NCI-H748 (cell line): ENCODE results near the gene ARFRP1.
A peak's percentile ranks its signal among the peaks of the same experiment; 100 is the strongest.
"Not testable (repeated sequence)": the region's sequence is repeated elsewhere in the genome, so short reads cannot be mapped to it uniquely, and the experiment has no call there.

Source experiments
- DNase-seq: peaks from one replicate; lab custom pipeline; 2025; ENCODE audit not compliant: unreplicated experiment; lab: John Stamatoyannopoulos, UW

ARFRP1 gene

DNA sequence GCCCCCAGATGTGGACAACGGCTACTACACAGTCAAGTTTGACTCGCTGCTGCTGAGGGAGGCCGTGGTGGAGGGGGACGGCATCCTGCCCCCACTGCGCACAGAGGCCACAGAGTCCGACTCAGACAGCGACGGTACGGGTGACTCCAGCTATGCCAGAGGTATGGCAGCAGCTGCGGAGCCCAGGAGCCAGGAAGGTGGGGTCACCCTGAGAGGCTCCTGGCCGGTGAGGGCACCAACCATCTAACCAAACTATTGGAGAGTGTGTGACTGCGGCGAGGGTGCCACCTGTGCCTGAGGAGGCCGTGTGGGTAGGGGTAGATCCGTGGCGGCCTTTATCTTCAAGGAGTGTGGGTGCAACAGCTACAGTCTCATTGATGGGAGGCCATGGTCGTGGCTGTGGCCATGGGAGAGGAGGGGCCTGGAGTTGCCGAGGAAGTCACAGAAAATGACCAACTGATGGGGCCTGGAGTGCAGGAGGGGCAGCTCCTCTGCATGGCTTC is 25.9 kb upstream of the ARFRP1 start:
- DNase-seq: no peak

DNA sequence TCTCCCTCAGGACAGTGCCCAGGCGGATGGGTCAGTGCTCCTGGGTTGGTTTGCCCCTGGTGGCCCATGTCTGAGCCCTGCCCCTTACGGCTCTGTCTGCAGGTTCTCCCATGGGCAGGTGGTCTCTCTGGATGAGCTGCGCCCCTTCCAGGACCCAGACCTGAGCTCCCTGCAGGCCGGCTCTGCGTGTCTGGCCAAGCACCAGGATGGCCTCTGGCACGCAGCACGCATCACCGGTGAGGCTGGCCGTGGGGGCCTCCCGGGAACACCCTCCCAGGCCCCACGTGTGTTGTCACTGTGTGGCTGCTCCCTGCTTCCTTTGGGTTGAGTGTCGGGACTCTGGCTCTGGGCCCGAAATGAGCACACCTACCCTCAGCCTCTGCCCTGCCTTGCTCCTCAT is 25.3 kb upstream of the ARFRP1 start:
- no peak for DNase-seq

- DNase-seq: no peak
Measured at GRCh38 chr20:63732118-63733095, 24.6 kb upstream of the ARFRP1 start.

DNA sequence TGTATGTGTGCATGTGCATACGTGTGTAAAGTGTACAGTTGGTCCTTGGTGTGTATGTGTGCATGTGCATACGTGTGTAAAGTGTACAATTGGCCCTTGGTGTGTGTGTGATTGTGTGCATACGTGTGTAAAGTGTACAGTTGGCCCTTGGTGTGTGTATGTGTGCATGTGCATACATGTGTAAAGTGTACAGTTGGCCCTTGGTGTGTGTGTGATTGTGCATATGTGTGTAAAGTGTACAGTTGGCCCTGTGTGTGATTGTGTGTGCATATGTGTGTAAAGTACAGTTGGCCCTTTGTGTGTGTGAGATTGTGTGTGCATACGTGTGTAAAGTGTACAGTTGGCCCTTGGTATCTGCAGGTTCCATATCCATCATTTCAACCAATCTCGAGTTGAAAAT is 23.6 kb upstream of the ARFRP1 start:
- no peak for DNase-seq

DNA sequence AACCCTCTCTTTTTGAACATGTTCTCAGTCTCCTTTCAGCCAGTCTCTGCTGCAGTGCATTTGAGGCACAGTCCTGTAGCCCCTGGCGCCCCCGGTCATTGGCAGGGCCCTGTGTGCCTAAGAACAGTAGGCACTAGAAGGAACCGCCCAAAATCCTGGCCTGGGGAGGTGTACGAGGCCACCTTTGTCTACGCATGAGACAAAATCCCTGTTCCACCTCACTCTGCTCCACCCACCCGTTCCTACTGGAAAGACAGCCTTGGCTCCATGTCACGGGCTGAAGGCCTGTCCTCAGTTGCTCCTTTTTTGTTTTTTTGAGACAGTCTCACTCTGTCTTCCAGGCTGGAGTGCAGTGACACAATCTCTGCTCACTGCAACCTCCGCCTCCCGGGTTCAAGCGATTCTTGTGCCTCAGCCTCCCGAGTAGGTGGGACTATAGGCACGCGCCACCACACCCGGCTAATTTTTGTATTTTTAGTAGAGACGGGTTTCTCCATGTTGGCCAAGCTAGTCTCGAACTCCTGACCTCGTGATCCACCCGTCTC is 22.5 kb upstream of the ARFRP1 start:
- not testable (repeated sequence) for DNase-seq

DNA sequence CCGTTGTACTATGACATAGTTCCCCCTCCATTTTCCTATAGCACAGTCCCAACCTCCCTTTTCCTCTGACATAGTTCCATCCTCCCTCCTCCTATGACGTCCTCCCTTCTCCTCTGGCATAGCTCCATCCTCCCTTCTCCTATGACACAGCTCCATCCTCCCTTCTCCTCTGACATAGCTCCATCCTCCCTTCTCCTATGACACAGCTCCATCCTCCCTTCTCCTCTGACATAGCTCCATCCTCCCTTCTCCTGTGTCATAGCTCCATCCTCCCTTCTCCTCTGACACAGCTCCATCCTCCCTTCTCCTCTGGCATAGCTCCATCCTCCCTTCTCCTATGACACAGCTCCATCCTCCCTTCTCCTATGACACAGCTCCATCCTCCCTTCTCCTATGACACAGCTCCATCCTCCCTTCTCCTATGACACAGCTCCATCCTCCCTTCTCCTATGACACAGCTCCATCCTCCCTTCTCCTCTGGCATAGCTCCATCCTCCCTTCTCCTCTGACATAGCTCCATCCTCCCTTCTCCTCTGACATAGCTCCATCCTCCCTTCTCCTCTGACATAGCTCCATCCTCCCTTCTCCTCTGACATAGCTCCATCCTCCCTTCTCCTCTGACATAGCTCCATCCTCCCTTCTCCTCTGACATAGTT is 15.3 kb upstream of the ARFRP1 start:
- not testable (repeated sequence) for DNase-seq

DNA sequence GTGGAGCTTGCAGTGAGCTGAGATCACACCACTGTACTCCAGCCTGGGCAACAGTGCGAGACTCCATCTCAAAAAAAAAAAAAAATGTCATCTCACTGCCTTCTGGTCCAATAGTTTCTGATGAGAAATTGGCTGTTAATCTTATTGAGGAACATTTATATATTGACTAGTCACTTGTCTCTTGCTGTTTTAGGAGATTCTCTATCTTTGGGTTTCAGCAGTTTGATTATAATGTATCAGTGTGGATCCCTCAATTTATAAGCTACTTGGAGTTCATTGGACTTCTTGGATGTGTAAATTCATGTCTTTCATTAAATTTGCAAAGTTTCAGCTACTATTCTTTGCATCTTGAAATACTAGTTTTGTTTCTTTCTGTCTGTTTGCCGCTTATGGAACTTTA is 11.2 kb upstream of the ARFRP1 start:
- no peak for DNase-seq

DNA sequence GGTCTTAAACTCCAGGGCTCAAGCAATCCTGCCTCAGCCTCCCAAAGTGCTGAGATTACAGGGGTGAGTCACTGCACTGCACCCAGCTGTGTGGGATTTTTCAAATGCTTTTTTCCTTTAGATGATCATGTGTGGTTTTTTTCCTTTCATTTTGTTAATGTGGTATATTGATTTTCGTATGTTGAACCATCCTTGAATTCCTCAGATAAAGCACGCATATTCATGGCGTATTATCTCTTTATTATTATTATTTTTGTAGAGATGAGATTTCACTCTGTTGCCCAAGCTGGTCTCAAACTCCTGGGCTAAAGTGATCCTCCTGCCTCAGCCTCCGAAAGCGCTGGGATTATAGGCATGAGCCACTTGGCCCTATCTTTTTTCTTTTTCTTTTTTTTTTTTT is 7.1 kb upstream of the ARFRP1 start:
- DNase-seq: no peak

DNA sequence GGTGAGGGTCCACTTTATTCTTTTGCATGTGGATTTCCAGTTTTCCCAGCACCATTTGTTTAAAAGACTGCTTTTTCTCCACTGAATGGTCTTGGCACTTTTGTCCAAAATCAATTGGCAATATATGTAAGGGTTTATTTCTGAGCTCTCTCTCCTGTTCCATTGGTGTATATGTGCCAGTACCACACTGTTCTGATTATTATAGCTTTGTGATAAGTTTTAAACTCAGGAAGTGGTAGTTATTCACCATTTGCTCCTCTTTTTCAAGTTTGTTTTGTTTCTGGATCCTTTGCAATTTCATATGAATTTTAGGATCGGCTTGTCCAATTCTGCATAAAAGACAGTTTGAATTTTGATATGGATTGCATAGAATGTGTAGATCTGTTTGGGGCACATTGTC is 4.4 kb upstream of the ARFRP1 start:
- DNase-seq: no peak

GRCh38 chr20:63711085-63711645 is 3.4 kb upstream of the ARFRP1 start:
- no peak for DNase-seq

- no peak for DNase-seq
Measured at GRCh38 chr20:63709149-63709527, 1.4 kb upstream of the ARFRP1 start.

DNA sequence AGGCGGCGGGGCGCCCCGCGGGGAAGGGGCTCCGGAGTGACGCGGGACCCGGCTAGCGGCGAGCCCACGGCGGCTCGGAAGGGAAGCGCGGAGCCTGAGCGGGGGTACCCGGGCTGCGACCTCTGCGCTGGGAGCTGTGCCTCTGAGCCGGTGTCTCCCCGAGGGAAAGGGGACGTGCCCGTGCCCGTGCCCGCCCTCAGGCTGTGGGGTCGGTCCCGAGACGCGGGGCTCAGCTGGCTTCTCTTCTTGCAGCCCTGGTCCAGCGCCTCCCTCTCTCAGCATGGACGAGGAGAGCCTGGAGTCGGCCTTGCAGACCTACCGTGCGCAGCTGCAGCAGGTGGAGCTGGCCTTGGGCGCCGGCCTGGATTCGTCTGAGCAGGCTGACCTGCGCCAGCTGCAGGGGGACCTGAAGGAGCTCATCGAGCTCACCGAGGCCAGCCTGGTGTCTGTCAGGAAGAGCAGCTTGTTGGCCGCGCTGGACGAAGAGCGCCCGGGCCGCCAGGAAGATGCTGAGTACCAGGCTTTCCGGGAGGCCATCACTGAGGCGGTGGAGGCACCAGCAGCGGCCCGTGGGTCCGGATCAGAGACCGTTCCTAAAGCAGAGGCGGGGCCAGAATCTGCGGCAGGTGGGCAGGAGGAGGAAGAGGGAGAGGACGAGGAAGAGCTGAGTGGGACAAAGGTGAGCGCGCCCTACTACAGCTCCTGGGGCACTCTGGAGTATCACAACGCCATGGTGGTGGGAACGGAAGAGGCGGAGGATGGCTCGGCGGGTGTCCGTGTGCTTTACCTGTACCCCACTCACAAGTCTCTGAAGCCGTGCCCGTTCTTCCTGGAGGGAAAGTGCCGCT is 749 bp upstream of the ARFRP1 start:
- DNase-seq: peak; percentile 14

GRCh38 chr20:63706852-63707557 is 771 bp downstream of the ARFRP1 start:
- peak; percentile 40 for DNase-seq

DNA sequence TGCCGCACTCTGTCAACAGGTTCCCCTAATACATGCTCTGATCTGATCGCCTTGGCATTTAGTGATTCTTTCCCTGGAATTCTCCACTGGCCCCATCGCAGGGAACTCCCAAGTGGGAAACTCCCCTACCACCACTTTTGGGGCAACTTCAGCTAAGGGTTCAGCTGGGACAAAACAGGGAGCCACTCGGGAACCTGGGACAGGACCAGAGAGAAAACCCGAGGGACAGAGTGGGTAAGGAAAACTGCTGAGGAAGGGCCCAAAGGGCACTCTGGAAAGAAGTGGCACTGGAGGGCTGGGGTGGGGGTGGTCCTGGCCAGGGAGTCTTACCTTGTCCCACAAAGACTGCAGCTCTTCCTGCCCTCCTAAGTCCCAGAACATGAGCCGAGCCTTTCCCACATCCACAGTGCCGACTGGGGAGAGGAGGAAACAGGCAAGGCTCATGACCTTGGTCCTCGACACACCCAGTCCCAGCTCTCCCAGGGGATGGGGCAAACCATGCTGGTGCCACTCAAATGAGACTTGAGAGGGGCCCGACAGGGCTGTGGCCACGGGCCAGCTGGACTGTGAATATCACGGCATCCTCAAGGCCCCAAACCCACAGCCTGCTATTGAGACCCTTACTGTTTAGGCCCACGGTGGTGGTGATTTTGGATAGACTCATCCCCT is 1.6 kb downstream of the ARFRP1 start:
- DNase-seq: no peak

DNA sequence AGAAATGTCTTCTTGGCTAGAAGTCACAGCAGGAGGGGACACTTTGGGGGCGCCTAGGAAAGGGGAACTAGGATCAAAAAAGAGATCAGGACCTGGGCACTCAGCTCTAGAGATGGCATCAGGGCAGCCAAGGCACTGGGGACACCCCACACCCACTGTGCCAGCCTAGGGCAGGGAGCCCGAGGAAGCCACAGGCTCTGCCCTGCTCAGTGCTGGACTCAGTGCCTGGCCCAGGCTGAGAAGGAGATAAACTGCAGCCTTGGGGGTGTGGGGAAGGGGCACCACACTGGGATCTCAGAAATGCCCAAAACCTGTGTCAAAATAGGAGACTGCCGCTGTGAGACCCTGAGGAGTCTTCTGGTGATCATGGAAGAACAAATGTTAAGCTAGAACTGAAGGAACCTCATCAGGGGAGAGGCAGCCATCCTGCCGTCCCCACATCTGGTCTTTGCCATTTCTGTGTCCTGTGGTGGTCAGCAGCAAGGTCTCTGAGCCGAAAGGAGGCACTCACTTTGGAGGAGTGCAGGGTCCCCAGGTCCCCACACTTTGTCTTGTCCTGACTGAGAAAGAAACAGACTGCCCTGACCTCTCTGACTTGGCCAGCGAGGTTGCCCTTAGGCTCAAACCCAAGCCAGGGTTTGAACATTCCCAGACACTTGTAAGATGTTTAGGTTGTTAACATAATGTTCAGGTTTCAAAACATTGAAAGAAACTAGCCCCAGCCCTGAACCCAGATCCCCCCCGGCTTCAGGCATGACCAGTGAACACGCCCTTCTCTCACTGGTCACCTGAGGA is 2.3 kb downstream of the ARFRP1 start:
- no peak for DNase-seq

DNA sequence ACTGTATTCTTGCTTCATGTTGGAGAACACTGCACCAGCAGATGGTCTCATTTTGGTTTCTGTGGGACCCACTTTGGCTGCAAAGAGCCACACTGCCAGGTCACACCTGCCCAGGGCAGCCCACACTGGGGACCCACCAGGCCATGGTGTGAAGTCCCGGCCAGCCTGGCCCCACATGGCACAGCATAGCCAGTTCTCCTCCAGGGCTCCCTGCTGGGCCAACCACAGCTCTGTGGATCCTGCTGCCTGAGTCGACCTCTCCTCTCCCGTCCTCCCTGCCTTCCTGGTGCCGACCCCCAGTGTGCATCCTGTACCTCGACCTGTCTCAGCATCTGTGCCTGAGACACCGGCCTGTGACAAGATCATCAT is 3.0 kb downstream of the ARFRP1 start:
- DNase-seq: no peak

- no peak for DNase-seq
Measured at GRCh38 chr20:63703976-63704748, 3.6 kb downstream of the ARFRP1 start.

GRCh38 chr20:63703471-63703975 is 4.3 kb downstream of the ARFRP1 start:
- no peak for DNase-seq
